ENCODE measurements around the gene FAM219A. TPM values are rescaled to one million over a fixed set of nuclear protein-coding genes. Genes with fewer than 3 reads are reported as not detected.
A peak's percentile ranks its signal among the peaks of the same experiment; 100 is the strongest.
"Not testable (repeated sequence)": the region's sequence is repeated elsewhere in the genome, so short reads cannot be mapped to it uniquely, and the experiment has no call there.

FAM219A gene
- total RNA-seq, 1 donor from 2014 or later = 16.5 TPM

GRCh38 chr9:34363619-34364351 is 94.6 kb downstream of the FAM219A start:
- H3K27me3 Mint-ChIP-seq (ENCODE audit: insufficient read depth) = no peaks in the 10 kb centered on the region
- intact Hi-C loops (cut with micrococcal nuclease) = no loop called here
- peaks cover 12% of the 10 kb centered on the region for H3K36me3 Mint-ChIP-seq (ENCODE audit: low read depth)
- H3K9me3 Mint-ChIP-seq = peaks cover 8% of the 10 kb centered on the region
- peak overlapping the region; percentile 32 for H3K4me3 Mint-ChIP-seq
- peak overlapping the region; percentile 19 for H3K27ac Mint-ChIP-seq
- no peak for DNase-seq (ENCODE audit: low spot score)
- H3K4me1 Mint-ChIP-seq (ENCODE audit: low read depth) = peaks cover 14% of the 10 kb centered on the region

- peaks cover 8% of the 10 kb centered on the region for H3K9me3 Mint-ChIP-seq
- H3K27ac Mint-ChIP-seq = no peak overlapping the region
- peaks cover 8% of the 10 kb centered on the region for H3K36me3 Mint-ChIP-seq (ENCODE audit: low read depth)
- H3K27me3 Mint-ChIP-seq (ENCODE audit: insufficient read depth) = no peaks in the 10 kb centered on the region
- intact Hi-C loops (cut with micrococcal nuclease) = no loop called here
- no peak for DNase-seq (ENCODE audit: low spot score)
- H3K4me1 Mint-ChIP-seq (ENCODE audit: low read depth) = peaks cover 14% of the 10 kb centered on the region
- no peak overlapping the region for H3K4me3 Mint-ChIP-seq
Observed at GRCh38 chr9:34362614-34363214, 95.7 kb downstream of the FAM219A start.

GRCh38 chr9:34352957-34353356 is 105.4 kb downstream of the FAM219A start:
- H3K36me3 Mint-ChIP-seq (ENCODE audit: low read depth) = peaks cover 12% of the 10 kb centered on the region
- H3K4me3 Mint-ChIP-seq; H3K27me3 Mint-ChIP-seq (ENCODE audit: insufficient read depth); DNase-seq (ENCODE audit: low spot score); H3K27ac Mint-ChIP-seq; intact Hi-C loops (cut with micrococcal nuclease); H3K4me1 Mint-ChIP-seq (ENCODE audit: low read depth): not testable (repeated sequence)
- H3K9me3 Mint-ChIP-seq = peaks cover 13% of the 10 kb centered on the region

- H3K36me3 Mint-ChIP-seq (ENCODE audit: low read depth) = peaks cover 12% of the 10 kb centered on the region
- H3K27me3 Mint-ChIP-seq (ENCODE audit: insufficient read depth); H3K4me1 Mint-ChIP-seq (ENCODE audit: low read depth); DNase-seq (ENCODE audit: low spot score); intact Hi-C loops (cut with micrococcal nuclease); H3K27ac Mint-ChIP-seq; H3K4me3 Mint-ChIP-seq: not testable (repeated sequence)
- H3K9me3 Mint-ChIP-seq = peaks cover 13% of the 10 kb centered on the region
Observed at GRCh38 chr9:34352122-34352652, 106.2 kb downstream of the FAM219A start.

GRCh38 chr9:34349324-34349723 is 109.0 kb downstream of the FAM219A start:
- H3K27ac Mint-ChIP-seq = no peak overlapping the region
- no peak overlapping the region for H3K4me3 Mint-ChIP-seq
- no peaks in the 10 kb centered on the region for H3K4me1 Mint-ChIP-seq (ENCODE audit: low read depth)
- H3K9me3 Mint-ChIP-seq = no peaks in the 10 kb centered on the region
- H3K27me3 Mint-ChIP-seq (ENCODE audit: insufficient read depth) = peaks cover 1% of the 10 kb centered on the region
- no peak for DNase-seq (ENCODE audit: low spot score)
- intact Hi-C loops (cut with micrococcal nuclease) = no loop called here
- H3K36me3 Mint-ChIP-seq (ENCODE audit: low read depth) = peaks cover 11% of the 10 kb centered on the region

Other genes starting within 250 kb of the FAM219A start
- 5.8 and 6.1 TPM in 2 replicates for gene KIF24, start 129.3 kb downstream of the FAM219A start, total RNA-seq
- 31.0 TPM in 2 replicates for gene NUDT2, start 129.0 kb downstream of the FAM219A start, total RNA-seq
- 1.0 and 1.9 TPM in 2 replicates for gene MYORG, start 81.7 kb downstream of the FAM219A start, total RNA-seq
- not detected in 2 replicates for gene DNAI1, start 235 bp upstream of the FAM219A start, total RNA-seq
- not detected in 2 replicates for gene ENHO, start 64.4 kb upstream of the FAM219A start, total RNA-seq
- gene CNTFR, start 131.2 kb upstream of the FAM219A start, total RNA-seq = not detected in 2 replicates
- 37.5 and 40.2 TPM in 2 replicates for gene RPP25L, start 153.5 kb upstream of the FAM219A start, total RNA-seq
- 59.3 and 62.2 TPM in 2 replicates for gene DCTN3, start 161.9 kb upstream of the FAM219A start, total RNA-seq
- gene ARID3C, start 170.5 kb upstream of the FAM219A start, total RNA-seq = 0.23 TPM in 1 of 2 replicates, not detected in the other
- gene SIGMAR1, start 179.2 kb upstream of the FAM219A start, total RNA-seq = 128 and 130 TPM in 2 replicates
- 72.0 and 73.7 TPM in 2 replicates for gene GALT, start 188.1 kb upstream of the FAM219A start, total RNA-seq
- gene IL11RA, start 193.6 kb upstream of the FAM219A start, total RNA-seq = 29.9 and 30.3 TPM in 2 replicates
- gene CCL27, start 204.1 kb upstream of the FAM219A start, total RNA-seq = 0.62 TPM in 1 of 2 replicates, not detected in the other
- not detected in 2 replicates for gene CCL19, start 232.7 kb upstream of the FAM219A start, total RNA-seq

All from activated T-helper 1 cell treated with anti-CD3 and anti-CD28 coated beads, Interleukin-12 subunit alpha, Interleukin-12 subunit beta, Interleukin-2, Interleukin-4 antibody, amounts not matched to agents 30 ng/mL and 10 ng/mL and 1 ng/mL, durations not matched to agents 14 hours and 24 hours and 36 hours (primary cell).